ENCODE data around the gene MRPL19.

Gene MRPL19

GRCh38 chr2:75610671-75611070 is 35.9 kb upstream of the MRPL19 start:
- no peak for TF ChIP-seq CTCF (IDR thresholded peaks at IDR 0.05)
- no peak overlapping the region for H3K4me3 ChIP-seq (ENCODE audit: low read depth in 1 of 2, low read length in 1 of 2)
- no peaks in the 10 kb centered on the region for H3K4me1 ChIP-seq (ENCODE audit: control insufficient read depth in 1 of 2, insufficient read depth in 1 of 2, low read depth in 1 of 2, low read length in 1 of 2)
- no peaks in the 10 kb centered on the region for H3K9me3 ChIP-seq
- no peaks in the 10 kb centered on the region for H3K36me3 ChIP-seq
- peaks cover 54% of the 10 kb centered on the region for H3K27me3 ChIP-seq
- H3K27ac ChIP-seq, result no peak overlapping the region

- Histone ChIP-seq H3K27ac (no peak overlapping the region), H3K27me3 (peaks cover 38% of the 10 kb centered on the region), H3K9me3 (no peaks in the 10 kb centered on the region), H3K4me3 (ENCODE audit: low read depth in 1 of 2, low read length in 1 of 2) (no peak overlapping the region), H3K36me3 (no peaks in the 10 kb centered on the region), H3K4me1 (ENCODE audit: control insufficient read depth in 1 of 2, insufficient read depth in 1 of 2, low read depth in 1 of 2, low read length in 1 of 2) (no peaks in the 10 kb centered on the region)
- TF ChIP-seq CTCF (IDR thresholded peaks at IDR 0.05), result no peak
These were observed 34.3 kb upstream of the MRPL19 start for GRCh38 chr2:75612108-75612861.

- no peak overlapping the region for H3K27ac ChIP-seq
- no peaks in the 10 kb centered on the region for H3K36me3 ChIP-seq
- H3K9me3 ChIP-seq, result no peaks in the 10 kb centered on the region
- no peak overlapping the region for H3K4me3 ChIP-seq (ENCODE audit: low read depth in 1 of 2, low read length in 1 of 2)
- TF ChIP-seq CTCF (IDR thresholded peaks at IDR 0.05), result no peak
- peaks cover 32% of the 10 kb centered on the region for H3K27me3 ChIP-seq
- no peaks in the 10 kb centered on the region for H3K4me1 ChIP-seq (ENCODE audit: control insufficient read depth in 1 of 2, insufficient read depth in 1 of 2, low read depth in 1 of 2, low read length in 1 of 2)
These were observed 33.7 kb upstream of the MRPL19 start for GRCh38 chr2:75612862-75613243.

- no peak overlapping the region for H3K4me3 ChIP-seq (ENCODE audit: low read depth in 1 of 2, low read length in 1 of 2)
- peaks cover 27% of the 10 kb centered on the region for H3K27me3 ChIP-seq
- no peak overlapping the region for H3K27ac ChIP-seq
- no peaks in the 10 kb centered on the region for H3K4me1 ChIP-seq (ENCODE audit: control insufficient read depth in 1 of 2, insufficient read depth in 1 of 2, low read depth in 1 of 2, low read length in 1 of 2)
- no peaks in the 10 kb centered on the region for H3K9me3 ChIP-seq
- H3K36me3 ChIP-seq, result no peaks in the 10 kb centered on the region
- no peak for TF ChIP-seq CTCF (IDR thresholded peaks at IDR 0.05)
These were observed 32.4 kb upstream of the MRPL19 start for GRCh38 chr2:75614162-75614651.

- H3K27me3 ChIP-seq, result peaks cover 8% of the 10 kb centered on the region
- no peaks in the 10 kb centered on the region for H3K4me1 ChIP-seq (ENCODE audit: control insufficient read depth in 1 of 2, insufficient read depth in 1 of 2, low read depth in 1 of 2, low read length in 1 of 2)
- no peak for TF ChIP-seq CTCF (IDR thresholded peaks at IDR 0.05)
- H3K36me3 ChIP-seq, result no peaks in the 10 kb centered on the region
- H3K27ac ChIP-seq, result no peak overlapping the region
- no peaks in the 10 kb centered on the region for H3K9me3 ChIP-seq
- H3K4me3 ChIP-seq (ENCODE audit: low read depth in 1 of 2, low read length in 1 of 2), result no peak overlapping the region
These were observed 30.2 kb upstream of the MRPL19 start for GRCh38 chr2:75616406-75616805.

All from neutrophil (primary cell).